ENCODE data around the gene GNG7.

Gene GNG7

GRCh38 chr19:2703691-2704216 is 1.3 kb upstream of the GNG7 start:
- Histone ChIP-seq H3K9me2 (replicated peaks; ENCODE audit: control insufficient read depth, low read length) (no peaks in the 10 kb centered on the region), H3K36me3 (ENCODE audit: control insufficient read depth, low read length) (peaks cover 22% of the 10 kb centered on the region), H3K4me1 (ENCODE audit: control insufficient read depth, low read length) (peaks cover 24% of the 10 kb centered on the region), H3K9me3 (ENCODE audit: control insufficient read depth, insufficient read depth, low read length) (no peaks in the 10 kb centered on the region), H3K27me3 (ENCODE audit: control insufficient read depth, low read length) (no peaks in the 10 kb centered on the region), H3K79me2 (ENCODE audit: control insufficient read depth, low read length) (peaks cover 25% of the 10 kb centered on the region), H3F3A (ENCODE audit: control insufficient read depth, insufficient read depth) (peaks cover 32% of the 10 kb centered on the region), H3K4me2 (ENCODE audit: low read length) (no peak overlapping the region), H4K20me1 (ENCODE audit: control insufficient read depth, insufficient read depth, low read depth, low read length) (no peaks in the 10 kb centered on the region), H3K4me3 (ENCODE audit: low read length) (no peak overlapping the region), H3K27ac (ENCODE audit: low read depth, low read length) (no peak overlapping the region)
- TF ChIP-seq CTCF (IDR thresholded peaks at IDR 0.05; ENCODE audit: low read depth, low read length, poor library complexity, severe bottlenecking) (no peak), EZH2phosphoT487 (IDR thresholded peaks at IDR 0.05; ENCODE audit: borderline replicate concordance, low read length) (no peak)

- Histone ChIP-seq H4K20me1 (ENCODE audit: control insufficient read depth, insufficient read depth, low read depth, low read length) (no peaks in the 10 kb centered on the region), H3K9me3 (ENCODE audit: control insufficient read depth, insufficient read depth, low read length) (no peaks in the 10 kb centered on the region), H3K4me2 (ENCODE audit: low read length) (peak overlapping the region; percentile 12; the same call in 1 of the 2 replicates), H3K27ac (ENCODE audit: low read depth, low read length) (no peak overlapping the region), H3K27me3 (ENCODE audit: control insufficient read depth, low read length) (no peaks in the 10 kb centered on the region), H3K4me3 (ENCODE audit: low read length) (0 out of 2 replicates have a peak overlapping the region, but pooled peaks have one; percentile 8), H3K36me3 (ENCODE audit: control insufficient read depth, low read length) (peaks cover 25% of the 10 kb centered on the region), H3K4me1 (ENCODE audit: control insufficient read depth, low read length) (peaks cover 31% of the 10 kb centered on the region), H3K9me2 (replicated peaks; ENCODE audit: control insufficient read depth, low read length) (no peaks in the 10 kb centered on the region), H3K79me2 (ENCODE audit: control insufficient read depth, low read length) (peaks cover 30% of the 10 kb centered on the region), H3F3A (ENCODE audit: control insufficient read depth, insufficient read depth) (peaks cover 33% of the 10 kb centered on the region)
- no peak for TF ChIP-seq EZH2phosphoT487 (IDR thresholded peaks at IDR 0.05; ENCODE audit: borderline replicate concordance, low read length)
- TF ChIP-seq CTCF (IDR thresholded peaks at IDR 0.05; ENCODE audit: low read depth, low read length, poor library complexity, severe bottlenecking) = no peak
Measured at GRCh38 chr19:2703077-2703437, 563 bp upstream of the GNG7 start.

GRCh38 chr19:2701361-2702169 is 929 bp downstream of the GNG7 start:
- H3K4me3 ChIP-seq (ENCODE audit: low read length) = peak overlapping the region; percentile 84
- H3F3A ChIP-seq (ENCODE audit: control insufficient read depth, insufficient read depth) = peaks cover 33% of the 10 kb centered on the region
- H3K9me3 ChIP-seq (ENCODE audit: control insufficient read depth, insufficient read depth, low read length) = no peaks in the 10 kb centered on the region
- peak overlapping the region; percentile 99 for H3K27ac ChIP-seq (ENCODE audit: low read depth, low read length)
- H3K4me2 ChIP-seq (ENCODE audit: low read length) = peak overlapping the region; percentile 83
- H3K9me2 ChIP-seq (replicated peaks; ENCODE audit: control insufficient read depth, low read length) = no peaks in the 10 kb centered on the region
- H3K4me1 ChIP-seq (ENCODE audit: control insufficient read depth, low read length) = peaks cover 45% of the 10 kb centered on the region
- H3K27me3 ChIP-seq (ENCODE audit: control insufficient read depth, low read length) = no peaks in the 10 kb centered on the region
- H3K79me2 ChIP-seq (ENCODE audit: control insufficient read depth, low read length) = peaks cover 45% of the 10 kb centered on the region
- H3K36me3 ChIP-seq (ENCODE audit: control insufficient read depth, low read length) = peaks cover 38% of the 10 kb centered on the region
- TF ChIP-seq CTCF (IDR thresholded peaks at IDR 0.05; ENCODE audit: low read depth, low read length, poor library complexity, severe bottlenecking) (no peak), EZH2phosphoT487 (IDR thresholded peaks at IDR 0.05; ENCODE audit: borderline replicate concordance, low read length) (no peak)
- no peaks in the 10 kb centered on the region for H4K20me1 ChIP-seq (ENCODE audit: control insufficient read depth, insufficient read depth, low read depth, low read length)

All from DOHH2 (cell line).